Activated CD4-positive, alpha-beta T cell treated with anti-CD3 and anti-CD28 coated beads, Interleukin-10, Interleukin-2, amounts not matched to agents 100 ng/mL and 50 ng/mL, durations not matched to agents 16 hours and 8 hours (primary cell): ENCODE results near the gene ZNF93.
"Not testable (repeated sequence)": the region's sequence is repeated elsewhere in the genome, so short reads cannot be mapped to it uniquely, and the experiment has no call there.

Source experiments
- DNase-seq: peaks from one replicate; pipeline ENCODE4 v3.0.0-alpha.2; 2020

Gene ZNF93

DNA sequence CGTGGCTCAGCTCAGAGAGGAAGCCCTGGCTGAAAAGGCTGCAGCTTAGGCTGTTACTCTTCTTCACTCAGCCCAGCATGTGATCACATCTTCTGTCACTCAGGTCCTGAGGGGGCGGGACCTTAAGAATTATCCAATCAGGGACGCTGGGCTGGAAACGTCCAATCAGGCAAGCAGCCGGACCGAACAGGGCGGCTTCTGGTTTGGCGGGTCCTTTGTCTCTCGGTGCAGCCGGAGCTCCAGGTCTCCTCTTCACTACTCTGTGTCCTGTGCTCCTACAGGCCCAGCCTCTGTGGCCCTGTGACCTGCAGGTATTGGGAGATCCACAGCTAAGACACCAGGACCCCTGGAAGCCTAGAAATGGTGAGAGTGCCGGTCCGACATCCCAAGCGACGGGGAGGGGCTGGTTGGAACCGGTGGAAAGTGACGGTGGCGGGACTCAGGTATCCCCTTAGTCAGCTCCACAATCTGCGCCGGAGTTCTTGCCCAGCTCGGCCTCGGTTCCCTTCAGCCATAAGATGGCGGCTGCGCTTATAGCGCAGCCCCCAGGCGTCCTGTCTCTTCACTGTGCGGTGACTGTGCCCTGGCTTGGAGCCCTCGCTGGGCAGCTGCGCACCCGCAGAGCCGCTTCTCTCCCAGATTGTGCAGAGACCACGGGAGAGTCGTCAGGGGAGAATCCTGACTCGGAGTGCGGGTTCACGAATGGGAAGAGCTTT lies at the start of gene ZNF93:
Gene ZNF93, plus strand, starts transcription at position 218 of the 716 bp plus-strand sequence. Its CDS starts 143 bp downstream, at position 361.
- DNase-seq: peak; percentile 90

GRCh38 chr19:19851740-19852139 lies 49.0 kb upstream of the ZNF93 start:
- DNase-seq: not testable (repeated sequence)

GRCh38 chr19:19858751-19859150 lies 42.0 kb upstream of the ZNF93 start:
- no peak for DNase-seq

GRCh38 chr19:19860756-19861390 lies 39.9 kb upstream of the ZNF93 start:
- peak; percentile 31 for DNase-seq

DNA sequence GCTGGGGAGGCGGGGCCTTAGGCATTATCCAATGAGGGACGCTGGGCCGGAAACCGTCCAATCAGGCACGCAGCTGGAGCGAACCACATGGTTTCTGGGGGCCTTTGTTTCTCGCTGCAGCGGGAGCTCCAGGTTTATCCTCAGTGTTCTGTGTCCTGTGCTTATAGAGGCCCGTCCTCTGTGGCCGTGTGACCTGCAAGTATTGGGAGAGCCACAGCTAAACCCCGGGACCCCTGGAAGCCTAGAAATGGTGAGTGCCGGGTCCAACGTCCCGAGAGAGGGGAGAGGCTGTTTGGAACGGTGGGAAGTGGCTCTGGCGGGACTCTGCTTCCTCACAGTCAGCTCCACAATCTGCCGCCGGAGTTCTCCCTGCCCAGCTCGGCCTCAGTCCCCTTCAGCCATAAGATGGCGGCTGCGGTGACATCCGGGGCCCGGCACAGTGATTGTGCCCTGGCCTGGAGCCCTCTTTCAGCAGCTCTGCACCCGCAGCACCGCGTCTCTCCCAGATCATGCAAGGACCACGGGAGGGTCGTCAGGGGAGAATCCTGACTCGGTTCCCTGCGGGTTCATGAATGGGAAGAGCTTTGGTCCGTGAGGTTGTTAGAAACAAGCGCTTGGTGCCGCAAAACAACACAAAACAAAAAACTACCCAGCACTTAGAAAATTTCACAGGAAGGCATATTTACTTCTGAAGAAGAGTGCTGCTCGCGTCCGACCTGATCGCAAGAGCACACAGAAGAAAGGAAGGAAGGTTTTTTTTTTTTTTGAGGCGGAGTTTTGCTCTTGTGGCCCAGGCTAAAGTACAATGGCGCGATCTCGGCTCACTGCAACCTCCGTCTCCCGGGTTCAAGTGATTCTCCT lies 34.8 kb upstream of the ZNF93 start, which contains the start of gene ZNF253:
Gene ZNF253, plus strand, starts transcription at position 133 of the 861 bp plus-strand sequence. Its CDS starts 115 bp downstream, at position 248.
- peak; percentile 94 for DNase-seq

DNA sequence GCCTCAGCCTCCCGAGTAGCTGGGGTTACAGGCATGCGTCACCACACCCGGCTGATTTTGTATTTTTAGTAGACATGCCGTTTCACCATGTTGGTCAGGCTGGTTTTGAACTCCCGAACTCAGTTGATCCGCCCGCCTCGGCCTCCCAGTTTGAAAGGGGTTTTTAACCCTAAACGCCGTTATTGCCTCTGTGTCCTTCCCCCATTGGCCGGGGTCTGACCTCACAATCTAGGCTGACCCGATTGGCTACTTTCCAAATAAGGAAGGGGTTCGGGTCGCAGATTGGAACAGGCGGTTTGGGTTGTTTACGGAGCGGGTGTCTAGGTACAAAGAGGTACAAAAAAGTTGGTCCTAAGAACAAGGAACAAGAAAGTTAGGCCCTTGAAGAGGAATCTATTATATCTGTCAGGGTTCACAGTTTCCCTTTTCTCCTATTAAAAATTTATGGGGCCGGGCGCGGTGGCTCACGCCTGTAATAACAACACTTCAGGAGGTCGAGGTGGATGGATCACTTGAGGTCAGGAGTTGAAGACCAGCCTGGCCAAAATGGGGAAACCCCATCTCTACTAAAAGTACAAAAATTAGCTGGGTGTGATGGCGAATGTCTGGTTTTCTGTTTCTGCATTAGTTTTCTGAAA lies 34.0 kb upstream of the ZNF93 start:
- peak; percentile 70 for DNase-seq

DNA sequence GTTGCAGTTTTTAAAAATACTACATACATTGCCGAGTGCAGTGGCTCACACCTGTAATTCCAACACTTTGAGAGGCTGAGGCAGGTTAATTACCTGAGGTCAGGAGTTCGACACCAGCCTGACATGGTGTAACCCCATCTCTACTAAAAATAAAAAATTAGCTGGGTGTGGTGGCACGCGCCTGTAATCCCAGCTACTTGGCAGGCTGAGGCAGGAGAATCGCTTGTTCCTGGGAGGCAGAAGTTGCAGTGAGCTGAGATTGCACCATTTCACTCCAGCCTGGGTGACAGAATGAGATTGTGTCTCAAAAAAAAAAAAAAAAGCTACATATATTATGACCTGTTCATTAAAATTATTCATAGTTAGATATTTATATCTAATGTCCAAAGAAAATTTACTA lies 30.7 kb upstream of the ZNF93 start:
- DNase-seq: not testable (repeated sequence)

DNA sequence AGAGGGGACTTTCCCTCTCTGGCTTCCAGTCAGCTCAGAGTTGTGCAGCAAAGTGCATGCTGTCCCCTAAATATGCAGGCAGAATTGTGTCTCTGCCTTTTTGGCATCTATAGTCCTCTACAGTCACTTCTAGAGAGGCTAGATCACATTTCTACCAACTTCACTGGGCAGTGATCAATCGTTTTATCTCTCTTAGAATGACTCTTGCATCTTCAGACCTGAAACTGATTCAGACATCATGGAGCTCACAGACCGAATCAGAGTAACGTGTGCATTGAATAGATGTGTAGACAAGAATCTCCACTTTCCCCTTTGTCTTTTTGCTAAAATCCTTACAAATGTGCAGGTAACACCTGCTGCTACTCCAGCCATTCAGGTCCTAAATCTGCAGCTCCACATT lies 28.8 kb upstream of the ZNF93 start:
- DNase-seq: peak; percentile 22

DNA sequence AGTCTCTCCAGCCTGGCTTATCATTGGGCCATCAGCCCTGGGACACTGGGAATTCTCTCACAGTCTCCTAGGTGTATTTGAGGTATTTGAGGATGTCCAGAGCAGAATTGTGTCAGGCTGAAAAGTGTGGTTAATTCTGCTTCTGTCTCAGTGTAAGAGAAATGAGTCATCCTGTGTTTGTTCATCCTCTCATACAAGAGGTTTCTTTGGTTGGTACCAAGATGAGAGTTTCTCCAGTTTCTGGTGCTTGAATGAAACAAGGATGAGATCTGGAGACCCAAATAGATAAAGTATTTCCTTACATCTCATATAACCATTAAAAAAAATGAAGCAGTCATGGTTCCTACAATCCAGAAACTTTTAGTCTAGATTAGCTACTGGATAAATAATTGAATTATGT lies 27.4 kb upstream of the ZNF93 start:
- DNase-seq: peak; percentile 42

DNA sequence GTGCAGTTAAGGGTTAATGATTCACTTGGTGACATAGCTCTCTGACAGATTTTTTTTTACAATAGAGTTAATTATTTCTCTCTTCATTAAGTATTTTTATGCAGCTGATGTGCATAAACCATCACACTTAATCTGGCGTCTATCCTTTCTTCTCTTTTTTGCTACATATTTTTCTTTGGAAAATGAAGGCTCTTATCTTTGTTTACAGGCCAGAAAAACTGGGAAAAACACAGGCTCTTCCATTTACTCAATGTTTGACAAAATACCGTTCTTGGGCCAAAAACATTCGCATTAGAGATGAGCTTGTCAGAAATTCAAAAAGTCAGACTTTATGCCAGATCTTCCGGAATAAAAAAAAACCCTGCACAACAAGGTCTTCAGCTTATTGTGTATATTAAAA lies 23.0 kb upstream of the ZNF93 start:
- DNase-seq: no peak

GRCh38 chr19:19884583-19884982 lies 16.2 kb upstream of the ZNF93 start:
- DNase-seq: no peak

DNA sequence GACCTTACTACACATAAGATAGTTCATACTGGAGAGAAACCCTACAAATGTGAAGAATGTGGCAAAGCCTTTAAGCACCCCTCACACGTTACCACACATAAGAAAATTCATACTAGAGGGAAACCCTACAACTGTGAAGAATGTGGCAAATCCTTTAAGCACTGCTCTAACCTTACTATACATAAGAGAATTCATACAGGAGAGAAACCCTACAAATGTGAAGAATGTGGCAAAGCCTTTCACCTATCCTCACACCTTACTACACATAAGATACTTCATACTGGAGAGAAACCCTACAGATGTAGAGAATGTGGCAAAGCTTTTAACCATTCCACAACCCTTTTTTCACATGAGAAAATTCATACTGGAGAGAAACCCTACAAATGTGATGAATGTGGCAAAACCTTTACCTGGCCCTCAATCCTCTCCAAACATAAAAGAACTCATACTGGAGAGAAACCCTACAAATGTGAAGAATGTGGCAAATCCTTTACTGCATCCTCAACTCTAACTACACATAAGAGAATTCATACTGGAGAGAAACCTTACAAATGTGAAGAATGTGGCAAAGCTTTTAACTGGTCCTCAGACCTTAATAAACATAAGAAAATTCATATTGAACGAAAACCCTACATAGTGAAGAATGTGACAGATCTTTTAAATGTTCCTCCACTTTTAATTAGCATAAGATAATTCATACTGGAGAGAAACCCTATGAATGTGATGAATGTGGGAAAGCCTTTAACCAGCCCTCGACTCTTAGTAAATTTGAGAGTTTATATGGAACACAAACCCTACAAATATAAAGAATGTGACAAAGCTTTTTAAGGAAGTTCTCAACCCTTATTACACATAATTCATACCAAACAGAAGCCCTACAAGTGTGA lies 8.4 kb upstream of the ZNF93 start:
- DNase-seq: not testable (repeated sequence)

- no peak for DNase-seq
These were observed 512 bp upstream of the ZNF93 start for GRCh38 chr19:19900139-19900728.

- DNase-seq: not testable (repeated sequence)
These were observed 6.8 kb downstream of the ZNF93 start for GRCh38 chr19:19907551-19907950.

- no peak for DNase-seq
These were observed 8.9 kb downstream of the ZNF93 start for GRCh38 chr19:19909654-19910053.

DNA sequence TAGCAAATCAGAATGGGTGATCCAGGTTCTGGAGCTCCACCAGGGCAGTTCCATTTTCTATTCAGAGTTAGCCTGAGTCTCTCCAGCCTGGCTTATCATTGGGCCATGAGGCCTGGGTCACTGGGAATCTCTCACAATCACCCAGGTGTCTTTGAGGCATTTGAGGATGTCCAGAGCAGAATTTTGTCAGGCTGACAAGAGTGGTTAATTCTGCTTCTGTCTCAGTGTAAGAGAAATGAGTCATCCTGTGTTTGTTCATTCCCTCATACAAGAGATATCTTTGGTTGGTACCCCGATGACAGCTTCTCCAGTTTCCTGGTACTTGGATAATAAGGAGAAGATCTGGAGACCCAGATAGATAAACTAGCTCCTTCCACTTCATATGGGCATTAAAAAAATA lies 10.4 kb downstream of the ZNF93 start:
- no peak for DNase-seq

DNA sequence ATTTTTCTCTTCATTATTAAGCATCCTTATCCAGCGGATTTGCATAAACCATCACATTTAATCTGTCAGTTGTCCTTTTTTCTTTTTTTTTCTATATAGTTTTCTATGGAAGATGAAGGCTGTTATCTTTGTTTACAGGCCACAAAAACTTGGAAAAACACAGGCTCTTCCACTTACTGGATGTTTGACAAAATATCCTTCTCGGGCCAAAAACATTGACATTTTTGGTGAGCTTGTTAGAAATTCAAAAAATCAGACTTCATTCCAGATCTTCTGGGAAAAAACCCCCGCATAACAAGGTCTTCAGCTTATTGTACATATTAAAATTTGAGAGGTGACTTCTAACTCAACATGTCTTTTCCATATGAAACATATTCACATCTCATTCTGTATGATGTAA lies 13.8 kb downstream of the ZNF93 start:
- no peak for DNase-seq

GRCh38 chr19:19930417-19930816 lies 29.7 kb downstream of the ZNF93 start:
- DNase-seq: not testable (repeated sequence)

GRCh38 chr19:19933432-19934314 lies 32.9 kb downstream of the ZNF93 start:
- not testable (repeated sequence) for DNase-seq

- DNase-seq: no peak
These were observed 36.7 kb downstream of the ZNF93 start for GRCh38 chr19:19937403-19937802.
